Stimulated activated CD8-positive, alpha-beta memory T cell treated with anti-CD3 and anti-CD28 coated beads, Interleukin-12 subunit alpha, Interleukin-12 subunit beta, amount 100 ng/mL, for 24 hours (primary cell): ENCODE results near the gene KDM6B.
A peak's percentile ranks its signal among the peaks of the same experiment; 100 is the strongest.

Source experiments
- DNase-seq: peaks from one replicate; pipeline ENCODE4 v3.0.0-alpha.2; 2020; ENCODE audit errors: extremely low read depth

The KDM6B gene

GRCh38 chr17:7840441-7840840 lies 6.4 kb downstream of the KDM6B start:
- no peak for DNase-seq

- no peak for DNase-seq
Observed at GRCh38 chr17:7840875-7841274, 6.9 kb downstream of the KDM6B start.

- peak; percentile 83 for DNase-seq
Observed at GRCh38 chr17:7841396-7841914, 7.4 kb downstream of the KDM6B start.

DNA sequence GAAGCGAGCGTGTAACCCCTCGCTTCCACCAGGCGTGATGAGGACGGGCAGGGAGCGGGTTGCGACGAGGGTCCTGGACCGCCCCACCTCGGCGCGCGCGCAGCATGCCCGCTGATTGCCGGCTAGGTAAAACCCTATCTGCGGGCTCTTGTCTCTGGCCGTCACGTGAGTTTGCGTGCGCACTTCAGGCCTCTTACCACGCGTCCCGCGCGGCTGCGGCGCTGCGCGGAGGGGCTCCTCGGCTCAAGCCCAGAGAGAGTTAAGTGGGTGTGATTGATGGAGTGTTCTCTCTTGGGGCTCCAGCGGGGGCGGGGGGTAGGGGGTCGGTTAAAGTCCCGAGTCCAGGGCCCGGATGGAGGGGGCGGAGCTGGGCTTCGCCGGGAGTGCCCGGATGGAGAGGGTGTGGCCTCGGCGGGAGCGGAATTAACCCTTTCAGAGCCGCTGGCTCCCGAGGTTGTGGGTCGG lies 7.9 kb downstream of the KDM6B start:
- peak; percentile 66 for DNase-seq

DNA sequence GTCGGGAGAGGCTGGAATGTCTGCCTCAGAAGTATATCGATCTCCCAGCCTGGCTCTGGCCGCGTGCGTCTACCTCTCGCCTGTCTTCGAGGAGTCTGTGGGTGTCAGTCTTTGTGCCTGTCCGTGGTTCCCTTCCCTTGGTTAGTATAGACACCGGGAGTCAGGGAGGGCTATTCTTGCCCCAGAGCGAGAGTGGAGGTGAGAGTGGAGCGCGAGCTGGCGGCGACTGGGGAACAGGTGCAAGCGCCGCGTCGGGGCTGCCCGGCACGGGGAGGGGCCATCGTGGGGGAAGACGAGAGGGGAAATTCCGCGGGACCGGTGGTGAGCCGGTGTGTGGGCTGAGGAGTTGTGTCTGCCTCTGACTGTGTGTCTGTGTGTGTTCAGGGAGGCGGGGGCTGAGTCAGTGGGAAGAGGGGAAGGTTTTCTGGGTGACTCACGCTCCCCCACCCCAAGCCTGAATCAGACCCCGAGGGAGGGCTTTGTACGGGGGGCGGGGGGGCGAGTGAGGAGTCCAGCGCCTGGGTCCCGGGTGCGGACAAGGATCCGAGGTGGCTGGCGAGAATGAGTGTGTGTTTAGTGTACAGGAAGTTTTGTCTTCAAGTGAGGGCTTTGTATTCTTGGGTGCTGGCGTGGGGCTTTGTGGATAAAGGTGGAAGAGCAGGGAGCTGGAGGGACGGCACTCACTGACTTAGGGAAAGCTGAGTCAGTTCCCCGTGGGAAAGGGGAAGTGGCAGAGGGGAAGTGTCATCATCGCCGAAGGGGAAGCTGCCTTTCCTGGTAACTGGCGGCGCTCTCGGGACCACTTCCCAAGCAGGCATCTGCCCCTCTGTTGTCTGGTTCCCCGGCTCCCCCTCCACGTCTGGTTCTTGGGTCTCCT lies 8.6 kb downstream of the KDM6B start:
- peak; percentile 93 for DNase-seq

DNA sequence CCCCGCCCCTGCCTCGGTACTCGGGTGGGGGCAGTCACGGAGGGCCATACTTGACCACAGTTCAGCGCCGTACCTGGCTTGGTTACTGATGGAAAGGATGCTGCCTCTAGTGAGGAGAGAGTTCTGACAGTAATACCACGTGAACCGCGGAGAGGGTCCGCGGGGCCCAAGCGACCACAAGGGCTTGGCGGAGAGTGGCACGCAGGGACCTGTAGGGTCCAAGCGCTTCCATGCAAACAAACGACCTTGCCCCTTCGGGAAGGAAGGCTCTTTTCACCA lies 9.2 kb downstream of the KDM6B start:
- no peak for DNase-seq

- DNase-seq, result peak; percentile 77
Observed at GRCh38 chr17:7843536-7844291, 9.7 kb downstream of the KDM6B start.

DNA sequence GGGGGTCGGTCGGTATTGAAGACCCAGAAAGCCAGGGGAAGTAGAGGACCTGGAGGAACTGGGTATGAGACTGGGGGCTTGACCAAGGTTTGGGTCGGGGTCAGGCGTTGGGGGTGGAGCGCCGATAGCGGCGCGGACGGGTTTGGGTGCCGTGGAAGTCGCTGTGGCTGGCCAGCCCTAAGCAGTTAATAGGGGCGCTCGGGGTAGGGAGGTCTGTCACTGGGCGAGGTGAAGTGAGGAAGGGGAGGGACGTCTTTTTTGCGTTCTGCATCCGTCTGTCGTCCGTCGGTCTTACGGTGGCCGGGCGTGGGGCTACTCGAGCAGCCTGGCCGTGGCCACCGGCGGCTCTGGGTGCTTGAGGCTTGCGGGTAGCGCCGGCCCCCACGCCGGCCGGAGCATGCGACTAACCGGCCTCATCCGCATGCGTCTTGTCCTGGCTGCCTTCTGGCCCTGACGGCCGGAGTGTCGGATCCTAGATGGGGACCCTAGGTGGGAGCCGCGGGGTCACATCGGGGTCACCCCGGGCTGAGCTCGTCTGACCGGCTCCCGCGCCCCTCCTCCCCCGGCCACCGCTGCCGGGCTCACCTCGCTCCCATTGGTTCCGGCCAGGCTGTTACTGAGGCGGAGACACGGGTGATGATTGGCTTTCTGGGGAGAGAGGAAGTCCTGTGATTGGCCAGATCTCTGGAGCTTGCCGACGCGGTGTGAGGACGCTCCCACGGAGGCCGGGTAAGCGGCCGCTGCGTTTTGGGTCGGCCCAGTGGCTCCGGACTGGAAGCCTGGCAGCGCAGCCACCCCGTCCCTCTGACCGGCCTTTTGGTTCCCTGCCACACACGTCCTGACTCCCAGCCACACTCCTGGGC lies 10.5 kb downstream of the KDM6B start:
- DNase-seq, result peak; percentile 77

DNA sequence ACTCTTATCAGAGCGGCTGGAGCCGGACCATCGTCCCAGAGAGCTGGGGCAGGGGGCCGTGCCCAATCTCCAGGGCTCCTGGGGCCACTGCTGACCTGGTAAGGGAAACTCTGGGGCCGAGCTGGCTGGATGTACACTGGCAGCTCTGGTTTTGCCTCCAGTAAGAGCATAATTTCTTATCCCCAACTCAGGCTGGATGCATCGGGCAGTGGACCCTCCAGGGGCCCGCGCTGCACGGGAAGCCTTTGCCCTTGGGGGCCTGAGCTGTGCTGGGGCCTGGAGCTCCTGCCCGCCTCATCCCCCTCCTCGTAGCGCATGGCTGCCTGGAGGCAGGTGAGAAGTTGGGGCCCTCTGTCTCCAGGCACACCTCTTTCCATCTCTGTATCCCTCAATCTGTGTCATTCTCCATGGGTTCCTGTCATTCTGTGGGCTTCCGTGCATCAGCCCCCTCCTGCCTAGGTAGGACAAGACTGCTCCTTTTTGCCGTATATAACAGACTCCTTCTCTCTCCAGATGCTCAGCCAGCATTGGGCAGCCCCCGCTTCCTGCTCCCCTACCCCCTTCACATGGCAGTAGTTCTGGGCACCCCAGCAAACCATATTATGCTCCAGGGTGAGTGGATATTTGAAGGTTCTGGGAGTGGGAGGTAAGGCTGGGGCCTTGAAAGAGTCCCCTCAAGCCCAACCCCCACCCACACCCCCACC lies 11.5 kb downstream of the KDM6B start:
- no peak for DNase-seq

DNA sequence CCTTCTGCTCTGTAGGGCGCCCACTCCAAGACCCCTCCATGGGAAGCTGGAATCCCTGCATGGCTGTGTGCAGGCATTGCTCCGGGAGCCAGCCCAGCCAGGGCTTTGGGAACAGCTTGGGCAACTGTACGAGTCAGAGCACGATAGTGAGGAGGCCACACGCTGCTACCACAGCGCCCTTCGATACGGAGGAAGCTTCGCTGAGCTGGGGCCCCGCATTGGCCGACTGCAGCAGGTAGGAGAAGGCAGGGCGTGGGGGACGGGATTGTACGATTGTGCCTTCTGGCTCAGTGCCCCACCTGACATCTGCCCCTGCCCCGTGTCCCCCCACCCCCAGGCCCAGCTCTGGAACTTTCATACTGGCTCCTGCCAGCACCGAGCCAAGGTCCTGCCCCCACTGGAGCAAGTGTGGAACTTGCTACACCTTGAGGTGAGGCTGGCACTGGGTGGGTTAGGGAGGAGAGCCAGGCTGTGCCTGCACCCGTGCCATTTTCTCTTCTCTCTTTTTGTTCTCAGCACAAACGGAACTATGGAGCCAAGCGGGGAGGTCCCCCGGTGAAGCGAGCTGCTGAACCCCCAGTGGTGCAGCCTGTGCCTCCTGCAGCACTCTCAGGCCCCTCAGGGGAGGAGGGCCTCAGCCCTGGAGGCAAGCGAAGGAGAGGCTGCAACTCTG lies 12.2 kb downstream of the KDM6B start:
- no peak for DNase-seq

DNA sequence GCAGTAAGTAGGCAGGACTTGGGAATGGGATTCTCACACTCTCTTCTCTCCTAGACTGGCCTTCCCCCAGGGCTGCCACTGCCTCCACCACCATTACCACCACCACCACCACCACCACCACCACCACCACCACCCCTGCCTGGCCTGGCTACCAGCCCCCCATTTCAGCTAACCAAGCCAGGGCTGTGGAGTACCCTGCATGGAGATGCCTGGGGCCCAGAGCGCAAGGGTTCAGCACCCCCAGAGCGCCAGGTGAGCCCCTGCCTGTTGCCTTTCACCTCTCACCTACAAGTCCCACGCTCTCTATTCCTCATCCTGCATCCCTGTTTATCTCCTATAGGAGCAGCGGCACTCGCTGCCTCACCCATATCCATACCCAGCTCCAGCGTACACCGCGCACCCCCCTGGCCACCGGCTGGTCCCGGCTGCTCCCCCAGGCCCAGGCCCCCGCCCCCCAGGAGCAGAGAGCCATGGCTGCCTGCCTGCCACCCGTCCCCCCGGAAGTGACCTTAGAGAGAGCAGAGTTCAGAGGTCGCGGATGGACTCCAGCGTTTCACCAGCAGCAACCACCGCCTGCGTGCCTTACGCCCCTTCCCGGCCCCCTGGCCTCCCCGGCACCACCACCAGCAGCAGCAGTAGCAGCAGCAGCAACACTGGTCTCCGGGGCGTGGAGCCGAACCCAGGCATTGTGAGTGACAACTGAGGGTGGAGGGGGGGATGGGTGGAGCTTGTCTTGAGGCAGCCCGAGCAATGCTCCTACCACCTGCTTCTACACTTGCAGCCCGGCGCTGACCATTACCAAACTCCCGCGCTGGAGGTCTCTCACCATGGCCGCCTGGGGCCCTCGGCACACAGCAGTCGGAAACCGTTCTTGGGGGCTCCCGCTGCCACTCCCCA lies 13.0 kb downstream of the KDM6B start:
- no peak for DNase-seq

GRCh38 chr17:7848131-7848579 lies 14.1 kb downstream of the KDM6B start:
- DNase-seq, result no peak

DNA sequence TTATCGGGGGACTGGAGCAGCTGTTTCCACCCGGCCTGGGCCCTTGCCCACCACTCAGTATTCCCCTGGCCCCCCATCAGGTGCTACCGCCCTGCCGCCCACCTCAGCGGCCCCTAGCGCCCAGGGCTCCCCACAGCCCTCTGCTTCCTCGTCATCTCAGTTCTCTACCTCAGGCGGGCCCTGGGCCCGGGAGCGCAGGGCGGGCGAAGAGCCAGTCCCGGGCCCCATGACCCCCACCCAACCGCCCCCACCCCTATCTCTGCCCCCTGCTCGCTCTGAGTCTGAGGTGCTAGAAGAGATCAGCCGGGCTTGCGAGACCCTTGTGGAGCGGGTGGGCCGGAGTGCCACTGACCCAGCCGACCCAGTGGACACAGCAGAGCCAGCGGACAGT lies 14.7 kb downstream of the KDM6B start:
- no peak for DNase-seq

DNA sequence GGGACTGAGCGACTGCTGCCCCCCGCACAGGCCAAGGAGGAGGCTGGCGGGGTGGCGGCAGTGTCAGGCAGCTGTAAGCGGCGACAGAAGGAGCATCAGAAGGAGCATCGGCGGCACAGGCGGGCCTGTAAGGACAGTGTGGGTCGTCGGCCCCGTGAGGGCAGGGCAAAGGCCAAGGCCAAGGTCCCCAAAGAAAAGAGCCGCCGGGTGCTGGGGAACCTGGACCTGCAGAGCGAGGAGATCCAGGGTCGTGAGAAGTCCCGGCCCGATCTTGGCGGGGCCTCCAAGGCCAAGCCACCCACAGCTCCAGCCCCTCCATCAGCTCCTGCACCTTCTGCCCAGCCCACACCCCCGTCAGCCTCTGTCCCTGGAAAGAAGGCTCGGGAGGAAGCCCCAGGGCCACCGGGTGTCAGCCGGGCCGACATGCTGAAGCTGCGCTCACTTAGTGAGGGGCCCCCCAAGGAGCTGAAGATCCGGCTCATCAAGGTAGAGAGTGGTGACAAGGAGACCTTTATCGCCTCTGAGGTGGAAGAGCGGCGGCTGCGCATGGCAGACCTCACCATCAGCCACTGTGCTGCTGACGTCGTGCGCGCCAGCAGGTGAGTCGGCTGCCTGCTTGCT lies 15.2 kb downstream of the KDM6B start:
- DNase-seq, result no peak

GRCh38 chr17:7849751-7850504 lies 15.9 kb downstream of the KDM6B start:
- no peak for DNase-seq

- no peak for DNase-seq
Observed at GRCh38 chr17:7850701-7851437, 16.9 kb downstream of the KDM6B start.

GRCh38 chr17:7851438-7852261 lies 17.6 kb downstream of the KDM6B start:
- peak; percentile 78 for DNase-seq
